Rectal smooth muscle tissue (tissue), 1 donor: ENCODE results near the gene ZC3H7B.
"Not testable (repeated sequence)": the region's sequence is repeated elsewhere in the genome, so short reads cannot be mapped to it uniquely, and the experiment has no call there.

Source experiments
- H3K27ac ChIP-seq: one replicate; pipeline ENCODE4 v1.7.0; 2013; ENCODE audit warnings: low read depth, low read length, inconsistent platforms
- H3K27me3 ChIP-seq: one replicate; pipeline ENCODE4 v1.7.0; 2013; ENCODE audit warnings: low read length; ENCODE audit not compliant: control insufficient read depth, insufficient read depth
- H3K36me3 ChIP-seq: one replicate; pipeline ENCODE4 v1.7.0; 2013; ENCODE audit warnings: low read length; ENCODE audit not compliant: control insufficient read depth, insufficient read depth
- H3K4me1 ChIP-seq: one replicate; pipeline ENCODE4 v1.7.0; 2013; ENCODE audit warnings: low read length; ENCODE audit not compliant: control insufficient read depth, insufficient read depth
- H3K4me3 ChIP-seq: one replicate; pipeline ENCODE4 v1.7.0; 2013; ENCODE audit warnings: low read length
- H3K9ac ChIP-seq: one replicate; pipeline ENCODE4 v1.7.0; 2013; ENCODE audit warnings: low read length

Gene ZC3H7B

GRCh38 chr22:41301085-41302020 is at the start of gene ZC3H7B:
Gene ZC3H7B, plus strand, starts transcription at chr22:41301525. Its CDS starts 19,136 bp downstream, at chr22:41320661.
- H3K36me3 ChIP-seq = no peaks in the 10 kb centered on the region
- no peaks in the 10 kb centered on the region for H3K27me3 ChIP-seq
- H3K27ac ChIP-seq = peak within 1 kb of the TSS; percentile 66
- H3K4me1 ChIP-seq = peaks cover 5% of the 10 kb centered on the region
- H3K9ac ChIP-seq = peak within 1 kb of the TSS; percentile 62
- peak within 1 kb of the TSS; percentile 73 for H3K4me3 ChIP-seq

DNA sequence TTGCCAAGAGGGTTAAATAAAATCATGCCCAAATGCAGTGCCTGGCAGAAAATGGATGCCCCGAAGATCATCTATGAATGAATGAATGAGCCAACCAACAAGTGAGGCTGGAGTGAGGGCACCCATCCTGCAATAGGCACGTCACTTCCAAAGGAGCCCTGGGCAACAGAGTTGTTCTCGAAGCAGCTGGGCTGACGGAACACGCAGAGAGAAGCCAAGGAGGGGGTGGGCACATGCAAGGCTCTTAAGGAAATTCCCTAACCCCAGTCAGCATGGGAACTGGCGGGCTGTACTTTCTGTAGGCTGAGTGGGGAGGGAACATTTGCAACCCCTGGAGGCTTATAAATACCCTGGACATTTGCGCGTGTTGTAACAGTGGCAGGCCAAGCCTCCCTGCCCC is 49.0 kb upstream of the ZC3H7B start:
- Histone ChIP-seq H3K36me3 (peaks cover 57% of the 10 kb centered on the region), H3K4me3 (no peak overlapping the region), H3K4me1 (no peaks in the 10 kb centered on the region), H3K27me3 (no peaks in the 10 kb centered on the region), H3K27ac (no peak overlapping the region), H3K9ac (no peak overlapping the region)

DNA sequence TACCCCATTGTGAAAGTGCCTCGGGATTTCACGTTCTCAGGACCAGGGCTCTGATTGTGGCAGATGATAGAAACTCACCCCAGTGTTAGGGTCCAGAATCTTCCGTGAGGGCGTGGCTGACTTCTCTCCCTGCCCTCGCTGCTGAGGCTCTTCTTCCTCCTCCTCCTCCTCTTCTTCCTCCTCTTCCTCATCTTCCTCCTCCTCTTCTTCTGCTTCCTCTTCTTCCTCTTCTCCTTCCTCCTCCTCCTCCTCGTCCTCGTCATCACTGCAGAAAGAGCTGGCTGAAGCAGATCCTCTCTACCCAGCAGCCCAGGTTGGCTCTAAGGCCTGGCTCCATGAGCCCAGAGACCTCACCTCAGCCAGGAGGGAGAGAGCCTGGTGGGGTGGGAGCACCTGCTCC is 47.1 kb upstream of the ZC3H7B start:
- Histone ChIP-seq H3K27ac (no peak overlapping the region), H3K27me3 (no peaks in the 10 kb centered on the region), H3K36me3 (peaks cover 60% of the 10 kb centered on the region), H3K4me1 (no peaks in the 10 kb centered on the region), H3K9ac (no peak overlapping the region), H3K4me3 (no peak overlapping the region)

DNA sequence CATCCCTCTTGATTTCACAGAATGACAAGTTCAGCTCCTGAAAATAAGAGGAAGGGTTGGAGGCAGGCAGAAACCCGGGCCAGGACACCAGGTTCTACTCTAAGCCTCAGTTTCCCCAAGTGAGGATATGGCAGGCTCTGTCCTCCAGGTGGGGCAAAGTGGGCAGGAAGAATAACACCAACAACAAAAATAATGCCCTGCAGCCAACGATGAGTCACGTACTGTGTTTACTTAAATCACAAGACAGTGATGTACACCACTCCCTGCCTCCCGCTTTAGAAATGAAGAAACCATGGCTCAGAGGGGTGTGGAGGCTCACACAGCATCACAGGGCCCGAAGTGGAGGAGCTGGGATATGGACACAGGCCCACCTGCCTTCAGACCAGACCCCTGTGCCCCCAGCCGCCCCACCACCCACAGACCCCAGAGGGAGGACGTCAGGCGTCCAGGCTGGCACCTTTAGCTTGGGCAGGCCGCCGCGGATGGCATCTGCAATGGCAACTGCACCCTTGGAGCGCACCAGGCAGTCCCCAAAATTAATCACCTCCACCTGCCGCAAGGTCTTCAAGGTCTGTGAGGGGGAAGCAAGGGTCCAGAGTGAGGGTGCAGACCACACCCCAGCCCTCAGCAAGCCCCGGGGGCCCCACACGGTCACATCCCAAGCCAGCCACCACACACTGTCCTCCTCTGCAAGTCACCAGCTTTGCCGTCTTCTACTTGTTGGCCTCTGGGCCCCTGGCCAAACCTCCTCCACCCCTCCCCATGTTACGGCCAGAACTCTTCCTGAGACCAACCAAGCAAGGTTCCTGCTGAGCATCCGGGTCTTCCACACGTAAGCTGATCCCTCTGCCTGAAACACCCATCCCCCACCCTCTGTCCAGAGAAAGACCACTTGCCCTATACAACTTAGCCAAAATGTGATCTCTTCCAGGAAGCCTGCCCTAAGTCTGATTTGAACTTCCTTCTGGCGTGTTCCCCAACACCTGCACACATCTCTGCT is 44.8 kb upstream of the ZC3H7B start:
- Histone ChIP-seq H3K27me3 (no peaks in the 10 kb centered on the region), H3K4me1 (no peaks in the 10 kb centered on the region), H3K36me3 (peaks cover 57% of the 10 kb centered on the region), H3K4me3 (no peak overlapping the region), H3K9ac (no peak overlapping the region), H3K27ac (no peak overlapping the region)

GRCh38 chr22:41257696-41258095 is 43.6 kb upstream of the ZC3H7B start:
- no peak overlapping the region for H3K4me3 ChIP-seq
- no peaks in the 10 kb centered on the region for H3K4me1 ChIP-seq
- H3K9ac ChIP-seq = no peak overlapping the region
- no peaks in the 10 kb centered on the region for H3K27me3 ChIP-seq
- no peak overlapping the region for H3K27ac ChIP-seq
- H3K36me3 ChIP-seq = peaks cover 59% of the 10 kb centered on the region

DNA sequence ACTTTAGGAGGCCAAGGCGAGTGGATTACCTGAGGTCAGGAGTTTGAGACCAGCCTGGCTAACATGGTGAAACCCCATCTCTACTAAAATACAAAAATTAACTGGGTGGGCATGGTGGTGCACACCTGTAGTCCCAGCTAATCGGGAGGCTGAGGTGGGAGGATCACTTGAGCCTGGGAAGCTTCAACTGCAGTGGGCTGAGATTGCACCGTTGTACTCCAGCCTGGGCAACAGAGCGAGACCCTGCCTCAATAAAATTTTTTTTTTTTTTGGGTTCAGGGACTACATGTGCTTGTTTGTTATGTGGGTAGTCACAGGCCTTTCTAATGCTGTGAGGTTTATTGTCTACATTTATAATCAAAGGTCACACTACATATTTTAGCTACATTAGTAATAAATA is 41.6 kb upstream of the ZC3H7B start:
- H3K27ac ChIP-seq, H3K27me3 ChIP-seq, H3K4me1 ChIP-seq, H3K4me3 ChIP-seq, H3K9ac ChIP-seq: not testable (repeated sequence)
- H3K36me3 ChIP-seq = peaks cover 61% of the 10 kb centered on the region

DNA sequence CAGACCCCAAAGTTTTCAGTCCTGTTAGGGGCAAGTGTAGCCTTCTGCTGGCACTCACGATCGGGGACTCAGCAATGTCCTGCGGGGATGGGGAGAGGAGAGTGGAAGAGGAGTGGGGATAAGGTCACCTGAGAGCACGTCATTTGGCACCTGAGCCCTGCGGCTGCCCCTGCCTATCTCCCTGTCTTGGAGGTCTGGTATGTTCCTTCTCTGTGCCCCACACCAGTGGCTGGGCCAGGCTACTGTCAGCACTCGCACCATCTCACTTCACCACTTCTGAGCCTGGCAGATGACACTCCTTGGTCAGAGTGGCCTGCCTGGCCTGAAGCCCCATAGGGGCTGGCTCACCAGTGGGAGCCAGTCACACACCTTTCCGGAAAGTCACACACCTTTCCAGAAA is 40.5 kb upstream of the ZC3H7B start:
- no peak overlapping the region for H3K4me3 ChIP-seq
- H3K27ac ChIP-seq = no peak overlapping the region
- peaks cover 57% of the 10 kb centered on the region for H3K36me3 ChIP-seq
- no peak overlapping the region for H3K9ac ChIP-seq
- H3K4me1 ChIP-seq = no peaks in the 10 kb centered on the region
- H3K27me3 ChIP-seq = no peaks in the 10 kb centered on the region

- Histone ChIP-seq H3K36me3 (peaks cover 52% of the 10 kb centered on the region), H3K9ac (no peak overlapping the region), H3K27me3 (no peaks in the 10 kb centered on the region), H3K27ac (no peak overlapping the region), H3K4me1 (no peaks in the 10 kb centered on the region), H3K4me3 (no peak overlapping the region)
Observed at GRCh38 chr22:41261541-41262249, 39.6 kb upstream of the ZC3H7B start.

DNA sequence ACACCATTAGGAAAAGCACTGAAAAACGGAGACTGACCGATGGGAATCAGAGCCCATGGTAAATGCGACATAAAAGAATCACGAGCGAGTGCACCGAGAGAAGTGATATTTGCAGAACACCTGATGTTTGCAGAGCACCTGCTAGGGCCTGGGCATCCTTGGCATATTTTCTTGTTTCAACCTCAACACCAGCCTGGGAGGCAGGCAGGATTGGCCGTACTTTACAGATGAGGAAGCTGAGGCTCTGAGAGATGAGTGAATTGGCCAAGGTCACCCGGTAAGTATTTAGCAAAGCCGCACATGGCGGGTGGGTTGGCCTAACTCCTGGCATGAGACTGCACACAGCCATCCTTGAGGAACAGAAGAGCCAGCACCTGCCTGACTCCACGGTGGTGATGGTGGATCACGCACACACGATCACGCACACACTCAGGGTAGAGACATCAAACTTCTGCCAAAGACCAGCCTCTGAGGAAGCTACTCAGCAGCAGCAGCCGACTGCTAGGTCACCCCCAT is 39.0 kb upstream of the ZC3H7B start:
- Histone ChIP-seq H3K27me3 (no peaks in the 10 kb centered on the region), H3K9ac (no peak overlapping the region), H3K27ac (no peak overlapping the region), H3K4me3 (no peak overlapping the region), H3K36me3 (peaks cover 52% of the 10 kb centered on the region), H3K4me1 (no peaks in the 10 kb centered on the region)

DNA sequence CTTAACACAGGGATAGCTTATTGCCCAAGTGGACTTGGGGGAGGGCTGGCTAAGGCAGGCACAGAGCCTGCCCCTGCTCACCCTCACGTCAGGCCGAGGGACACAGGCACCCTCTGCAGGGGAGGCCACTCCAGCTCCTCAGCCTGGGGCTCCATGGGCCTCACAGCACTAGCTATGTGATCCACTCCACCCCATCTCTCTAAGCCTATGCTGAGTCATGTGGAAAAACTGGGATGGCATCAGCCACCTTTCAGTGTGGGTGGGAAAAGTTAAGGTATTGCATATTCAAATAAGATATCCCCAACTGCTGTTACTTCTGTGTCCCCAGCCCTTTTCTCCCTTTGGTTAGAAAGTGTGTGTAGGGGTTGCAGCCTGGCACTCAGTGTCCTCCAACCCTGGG is 37.6 kb upstream of the ZC3H7B start:
- H3K27me3 ChIP-seq = no peaks in the 10 kb centered on the region
- H3K4me3 ChIP-seq = no peak overlapping the region
- no peaks in the 10 kb centered on the region for H3K4me1 ChIP-seq
- peaks cover 54% of the 10 kb centered on the region for H3K36me3 ChIP-seq
- H3K9ac ChIP-seq = no peak overlapping the region
- H3K27ac ChIP-seq = no peak overlapping the region

DNA sequence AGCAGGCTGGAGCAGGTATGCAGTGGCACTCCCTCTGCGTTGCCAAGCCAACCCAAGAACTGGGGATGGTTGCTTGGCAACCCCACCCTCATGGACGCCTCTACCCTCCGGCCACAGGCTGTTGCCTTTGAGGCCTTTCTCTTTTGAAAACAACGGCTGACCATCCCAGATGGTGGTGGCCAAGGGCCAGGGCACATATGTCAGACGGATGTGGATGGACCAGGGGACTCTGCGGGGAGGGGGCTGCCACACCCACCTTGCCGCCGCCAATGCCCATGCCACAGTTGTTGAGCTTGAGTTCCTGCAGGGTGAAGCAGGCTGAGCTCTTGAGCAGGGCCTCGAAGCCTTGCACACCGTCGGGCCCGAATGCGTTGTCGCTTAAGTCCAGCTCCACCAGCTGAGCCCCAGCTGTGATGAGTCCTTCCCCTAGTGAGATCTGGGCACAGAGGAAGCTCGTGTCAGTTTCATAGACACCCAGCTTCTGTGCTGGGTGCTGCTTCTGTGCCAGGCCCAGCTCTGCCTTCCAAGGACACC is 36.9 kb upstream of the ZC3H7B start:
- Histone ChIP-seq H3K27me3 (no peaks in the 10 kb centered on the region), H3K9ac (no peak overlapping the region), H3K4me3 (no peak overlapping the region), H3K36me3 (peaks cover 52% of the 10 kb centered on the region), H3K27ac (no peak overlapping the region), H3K4me1 (no peaks in the 10 kb centered on the region)
